ENCODE measurements around the gene PAK5.

DNA sequence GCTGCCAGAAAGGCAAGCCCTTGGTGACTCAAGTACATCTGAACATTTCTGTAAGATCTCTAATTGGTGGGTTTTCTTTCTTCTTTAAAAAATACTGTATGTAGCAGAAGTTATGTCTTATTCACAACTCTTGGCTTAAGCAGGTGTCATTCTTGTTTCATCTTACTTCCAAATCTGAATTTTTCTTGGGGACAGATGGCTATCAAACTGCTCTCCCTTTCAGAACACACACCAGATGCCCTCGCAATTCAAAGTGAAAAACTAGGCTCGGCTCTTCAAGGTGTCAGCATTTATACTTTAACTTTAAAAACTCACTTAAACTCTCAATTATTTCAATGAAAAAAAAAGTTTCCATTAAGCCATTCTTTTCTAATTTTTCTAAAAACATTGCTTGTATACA is 49.7 kb downstream of the PAK5 start:
- TF ChIP-seq, protein P1, sequence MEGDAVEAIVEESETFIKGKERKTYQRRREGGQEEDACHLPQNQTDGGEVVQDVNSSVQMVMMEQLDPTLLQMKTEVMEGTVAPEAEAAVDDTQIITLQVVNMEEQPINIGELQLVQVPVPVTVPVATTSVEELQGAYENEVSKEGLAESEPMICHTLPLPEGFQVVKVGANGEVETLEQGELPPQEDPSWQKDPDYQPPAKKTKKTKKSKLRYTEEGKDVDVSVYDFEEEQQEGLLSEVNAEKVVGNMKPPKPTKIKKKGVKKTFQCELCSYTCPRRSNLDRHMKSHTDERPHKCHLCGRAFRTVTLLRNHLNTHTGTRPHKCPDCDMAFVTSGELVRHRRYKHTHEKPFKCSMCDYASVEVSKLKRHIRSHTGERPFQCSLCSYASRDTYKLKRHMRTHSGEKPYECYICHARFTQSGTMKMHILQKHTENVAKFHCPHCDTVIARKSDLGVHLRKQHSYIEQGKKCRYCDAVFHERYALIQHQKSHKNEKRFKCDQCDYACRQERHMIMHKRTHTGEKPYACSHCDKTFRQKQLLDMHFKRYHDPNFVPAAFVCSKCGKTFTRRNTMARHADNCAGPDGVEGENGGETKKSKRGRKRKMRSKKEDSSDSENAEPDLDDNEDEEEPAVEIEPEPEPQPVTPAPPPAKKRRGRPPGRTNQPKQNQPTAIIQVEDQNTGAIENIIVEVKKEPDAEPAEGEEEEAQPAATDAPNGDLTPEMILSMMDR (conservative IDR thresholded peaks at IDR 0.05) = no peak
- no peak for TF ChIP-seq EZH2 (IDR thresholded peaks at IDR 0.05; ENCODE audit: low read depth)

Data from PC-9 (cell line).